Peyer's patch (tissue), 4 donors: ENCODE results near the gene DIAPH2. TPM values are rescaled to one million over a fixed set of nuclear protein-coding genes. Genes with fewer than 3 reads are reported as not detected.

Source experiments
- DNase-seq, 3 donors: peaks; one replicate each; pipeline ENCODE4 v3.0.0-alpha.2; 2017 to 2019
- H3K27ac ChIP-seq, 4 donors: fragments of 200-600 bp; sonication (generic); one replicate each; pipeline ENCODE4 v1.5.1; 2016 to 2019
- H3K27me3 ChIP-seq, 2 donors: fragments of 200-600 bp; sonication (generic); one replicate each; pipeline ENCODE4 v1.5.1; 2019
- H3K36me3 ChIP-seq, 3 donors: fragments of 200-600 bp; sonication (generic); one replicate each; pipeline ENCODE4 v1.5.1; 2016 to 2019
- H3K4me1 ChIP-seq, 4 donors: fragments of 200-600 bp; sonication (generic); one replicate each; pipeline ENCODE4 v1.5.1; 2016 to 2019
- H3K4me3 ChIP-seq, 4 donors: fragments of 200-600 bp; sonication (generic); 1 replicate in 3 of 4; 2 replicates in 1 of 4; pipeline ENCODE4 v1.5.1; 2016 to 2019; ENCODE audit warnings: mild to moderate bottlenecking in 1 of 4
- H3K9me3 ChIP-seq, 4 donors: fragments of 200-600 bp; sonication (generic); one replicate each; pipeline ENCODE4 v1.5.1; 2016 to 2019; ENCODE audit warnings: mild to moderate bottlenecking in 1 of 4
- POLR2A ChIP-seq, 2 donors: fragments of 450-650 bp; IDR thresholded peaks; one replicate each; pipeline ENCODE4 v1.5.1; 2017; ENCODE audit warnings: antibody characterized with exemption in 2 of 2, mild to moderate bottlenecking in 2 of 2, moderate library complexity in 2 of 2
- total RNA-seq, 4 donors: library from RNA; depleted of rRNA; stranded (reverse); fragments of >200 nt; gene quantifications; one replicate each; pipeline ENCODE4 v1.1.0, GENCODE V29; 2016
- TF ChIP-seq, protein P1 (sequence below), 6 experiments: fragments of 450-650 bp in 4 of 6; fragments of 200-600 bp in 2 of 6; sonication (generic) in 1 of 6; IDR thresholded peaks; one replicate each; pipeline ENCODE4 v1.5.1; 2017 to 2019; ENCODE audit warnings: antibody characterized with exemption in 6 of 6, mild to moderate bottlenecking in 3 of 6, moderate library complexity in 1 of 6

DIAPH2 gene
- total RNA-seq, 4 donors from 2014 or later, result 15.1 to 114 (median 33.0) TPM

DNA sequence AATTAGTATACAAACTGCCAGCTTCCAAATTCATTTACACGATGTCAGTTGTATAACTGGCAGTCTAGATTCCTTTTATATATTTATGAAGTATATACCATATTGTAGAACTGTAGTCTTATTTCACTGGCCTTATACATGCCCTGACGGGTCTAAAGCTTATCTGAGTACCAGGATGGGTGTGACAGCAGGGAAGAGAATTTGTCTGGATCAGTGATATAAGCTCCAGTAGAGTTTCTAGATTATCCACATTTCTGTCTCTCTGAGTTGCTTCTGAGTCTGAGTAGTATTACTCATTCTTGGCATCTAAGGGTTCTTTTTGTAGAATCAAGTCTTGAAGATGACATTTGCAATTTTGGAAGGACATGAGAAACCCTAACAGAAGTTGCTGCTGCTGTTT lies 300.4 kb downstream of the DIAPH2 start:
- H3K27ac ChIP-seq, result no peak overlapping the region
- H3K27me3 ChIP-seq, result no peaks in the 10 kb centered on the region
- DNase-seq, result no peak
- no peak overlapping the region for H3K4me3 ChIP-seq
- H3K9me3 ChIP-seq, result no peaks in the 10 kb centered on the region
- TF ChIP-seq, protein P1, sequence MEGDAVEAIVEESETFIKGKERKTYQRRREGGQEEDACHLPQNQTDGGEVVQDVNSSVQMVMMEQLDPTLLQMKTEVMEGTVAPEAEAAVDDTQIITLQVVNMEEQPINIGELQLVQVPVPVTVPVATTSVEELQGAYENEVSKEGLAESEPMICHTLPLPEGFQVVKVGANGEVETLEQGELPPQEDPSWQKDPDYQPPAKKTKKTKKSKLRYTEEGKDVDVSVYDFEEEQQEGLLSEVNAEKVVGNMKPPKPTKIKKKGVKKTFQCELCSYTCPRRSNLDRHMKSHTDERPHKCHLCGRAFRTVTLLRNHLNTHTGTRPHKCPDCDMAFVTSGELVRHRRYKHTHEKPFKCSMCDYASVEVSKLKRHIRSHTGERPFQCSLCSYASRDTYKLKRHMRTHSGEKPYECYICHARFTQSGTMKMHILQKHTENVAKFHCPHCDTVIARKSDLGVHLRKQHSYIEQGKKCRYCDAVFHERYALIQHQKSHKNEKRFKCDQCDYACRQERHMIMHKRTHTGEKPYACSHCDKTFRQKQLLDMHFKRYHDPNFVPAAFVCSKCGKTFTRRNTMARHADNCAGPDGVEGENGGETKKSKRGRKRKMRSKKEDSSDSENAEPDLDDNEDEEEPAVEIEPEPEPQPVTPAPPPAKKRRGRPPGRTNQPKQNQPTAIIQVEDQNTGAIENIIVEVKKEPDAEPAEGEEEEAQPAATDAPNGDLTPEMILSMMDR (IDR thresholded peaks at IDR 0.05), result no peak
- no peak for TF ChIP-seq POLR2A (IDR thresholded peaks at IDR 0.05)
- H3K4me1 ChIP-seq, result no peaks in the 10 kb centered on the region
- H3K36me3 ChIP-seq, result no peaks in the 10 kb centered on the region

DNA sequence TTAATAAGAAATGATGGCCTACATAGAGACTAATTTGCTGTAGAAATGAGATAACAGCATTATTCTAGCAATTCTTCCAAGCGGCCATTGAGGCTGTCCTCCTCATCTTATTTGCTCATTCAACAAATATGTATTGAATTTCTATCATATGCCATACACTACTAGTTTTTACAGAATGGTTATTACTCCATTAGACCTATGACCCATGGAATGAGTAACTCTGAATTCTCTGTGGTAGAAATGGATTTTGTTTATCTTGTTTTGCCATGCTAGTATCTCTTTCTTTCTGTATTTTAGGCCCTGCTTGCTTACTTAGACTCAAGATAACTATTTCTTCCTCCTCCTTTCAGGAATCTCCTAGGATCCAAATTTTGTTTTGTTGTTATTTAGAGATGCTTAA lies 302.6 kb downstream of the DIAPH2 start:
- Histone ChIP-seq H3K27ac (no peak overlapping the region), H3K27me3 (no peaks in the 10 kb centered on the region), H3K4me1 (no peaks in the 10 kb centered on the region), H3K36me3 (no peaks in the 10 kb centered on the region), H3K9me3 (no peaks in the 10 kb centered on the region), H3K4me3 (no peak overlapping the region)
- no peak for TF ChIP-seq POLR2A (IDR thresholded peaks at IDR 0.05)
- TF ChIP-seq, protein P1 (IDR thresholded peaks at IDR 0.05), result no peak
- DNase-seq, result no peak

DNA sequence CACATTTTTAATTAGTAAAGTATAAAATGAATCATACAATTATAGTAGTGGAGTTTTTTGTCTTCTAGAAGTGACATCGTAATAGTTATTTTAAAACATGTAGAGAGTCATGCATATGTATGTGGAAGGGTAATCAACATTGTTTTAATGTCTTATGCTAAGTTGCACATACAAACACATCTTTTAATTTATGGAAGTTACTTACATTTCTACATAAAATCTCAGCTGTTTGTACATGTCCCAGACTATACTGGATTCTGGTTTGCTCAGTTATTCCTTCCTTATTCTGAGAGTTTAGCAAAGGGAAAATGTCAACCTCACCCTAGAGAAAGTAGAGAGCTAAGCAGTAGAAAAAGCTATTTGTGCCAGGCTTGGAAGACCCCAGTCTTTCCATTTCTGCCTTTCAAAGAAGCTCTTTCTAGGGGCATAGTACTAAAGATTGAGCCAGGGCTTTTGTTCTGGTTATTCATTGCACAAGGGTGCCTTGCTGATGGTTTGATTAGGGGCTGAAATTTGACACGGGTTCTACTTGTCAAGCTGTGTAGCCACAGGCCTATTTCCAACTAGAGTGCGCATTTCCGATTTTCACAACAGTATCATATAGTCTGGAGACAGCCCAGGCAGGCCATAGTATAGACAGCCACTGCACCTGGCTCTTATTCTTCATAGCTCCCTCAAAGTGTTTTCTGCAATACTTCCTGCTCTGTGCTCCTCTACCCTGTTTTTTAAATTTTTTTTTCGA lies 305.4 kb downstream of the DIAPH2 start:
- H3K36me3 ChIP-seq, result no peaks in the 10 kb centered on the region
- no peak overlapping the region for H3K27ac ChIP-seq
- H3K27me3 ChIP-seq, result no peaks in the 10 kb centered on the region
- no peaks in the 10 kb centered on the region for H3K4me1 ChIP-seq
- no peaks in the 10 kb centered on the region for H3K9me3 ChIP-seq
- TF ChIP-seq POLR2A (IDR thresholded peaks at IDR 0.05), result no peak
- TF ChIP-seq, protein P1 (IDR thresholded peaks at IDR 0.05), result no peak
- no peak for DNase-seq
- no peak overlapping the region for H3K4me3 ChIP-seq

DNA sequence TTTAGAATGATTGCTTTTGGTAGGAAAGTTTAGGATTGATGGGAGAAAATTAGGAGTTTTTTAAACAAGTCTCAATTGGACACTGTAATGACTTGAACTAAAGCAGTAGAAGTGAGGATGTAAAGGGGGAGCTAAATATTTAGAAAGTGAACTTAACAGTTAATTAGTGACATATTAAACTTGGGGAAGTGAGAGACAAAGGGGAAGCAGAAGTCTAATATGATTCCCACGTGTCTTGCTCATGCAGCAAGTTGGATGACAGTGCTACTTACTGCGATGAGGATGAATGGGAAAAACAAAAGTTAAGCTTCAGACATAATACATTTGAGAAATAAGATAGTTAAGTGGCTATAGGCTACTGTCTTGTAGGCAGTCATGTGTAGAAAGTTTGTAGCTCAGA lies 309.5 kb downstream of the DIAPH2 start:
- H3K4me3 ChIP-seq, result no peak overlapping the region
- DNase-seq, result no peak
- no peaks in the 10 kb centered on the region for H3K36me3 ChIP-seq
- no peaks in the 10 kb centered on the region for H3K9me3 ChIP-seq
- H3K4me1 ChIP-seq, result no peaks in the 10 kb centered on the region
- no peak overlapping the region for H3K27ac ChIP-seq
- no peaks in the 10 kb centered on the region for H3K27me3 ChIP-seq
- TF ChIP-seq, protein P1 (IDR thresholded peaks at IDR 0.05), result no peak
- TF ChIP-seq POLR2A (IDR thresholded peaks at IDR 0.05), result no peak

DNA sequence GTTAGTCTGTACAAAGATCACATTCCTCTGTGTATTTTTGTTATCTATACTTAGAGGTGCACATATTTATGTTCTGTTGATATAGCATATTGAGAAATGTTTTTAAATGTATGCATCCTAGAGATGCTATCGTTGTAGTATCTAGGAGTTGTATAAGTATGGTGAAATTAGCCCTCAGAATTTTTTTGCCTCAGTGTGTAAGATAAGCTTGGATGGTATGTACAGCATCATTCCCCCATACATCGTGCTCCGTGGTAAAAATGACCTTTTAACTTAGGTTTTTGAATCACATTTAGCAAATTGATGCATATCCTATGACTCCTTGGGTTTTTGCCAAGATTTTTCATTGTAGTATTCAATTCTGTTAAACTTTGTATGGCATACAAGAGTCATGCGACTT lies 312.6 kb downstream of the DIAPH2 start:
- no peaks in the 10 kb centered on the region for H3K4me1 ChIP-seq
- no peak for TF ChIP-seq POLR2A (IDR thresholded peaks at IDR 0.05)
- TF ChIP-seq, protein P1 (IDR thresholded peaks at IDR 0.05), result no peak
- DNase-seq, result no peak
- H3K4me3 ChIP-seq, result no peak overlapping the region
- H3K27me3 ChIP-seq, result no peaks in the 10 kb centered on the region
- no peaks in the 10 kb centered on the region for H3K9me3 ChIP-seq
- H3K27ac ChIP-seq, result no peak overlapping the region
- H3K36me3 ChIP-seq, result no peaks in the 10 kb centered on the region
